Aorta (tissue), 4 donors: ENCODE results near the gene CCDC57. TPM values are rescaled to one million over a fixed set of nuclear protein-coding genes. Genes with fewer than 3 reads are reported as not detected.

Experiments used
- microRNA-seq, 2 donors: library from miRNA; unstranded; fragments of <30 nt; microRNA quantifications; one replicate each; pipeline ENCODE4 v1.2.0, GENCODE V29; 2020
- polyA plus RNA-seq, 2 donors: library from polyadenylated mRNA; stranded (reverse); fragments of 200-250 nt; gene quantifications; one replicate each; pipeline ENCODE4 v1.2.3, GENCODE V29; 2013
- total RNA-seq, 2 donors: library from RNA; stranded (reverse); fragmentation: NEBNext Ultra II Directional; extraction: Animal tissue kit (Norgen Biotek cat#: 25700); gene quantifications; one replicate each; pipeline ENCODE4 v1.2.1, GENCODE V29; 2021
- donor health status: healthy with polysubstance abuse.
- donor health status: Bipolar disorder and iron deficiency.
- donor health status: DM: no; HTN: no; CAD: no.
- donor health status: DM: yes; HTN: yes; CAD: no.

Gene CCDC57
- total and polyA plus RNA-seq, 4 donors: 17.8 to 145 (median 42.3) TPM

Small RNAs within 50 kb of the gene (microRNA-seq; reads per million reads assigned to microRNA genes)
- gene MIR6787: 0 reads per million in 2 donors

Other genes with a start within 250 kb of the CCDC57 start
- 10 to 100 TPM; 30.3 to 30.5 TPM for gene ASPSCR1, start 235.2 kb downstream of the CCDC57 start, total RNA-seq
- 100 to 1,000 TPM in 1 of 2 donors, 10 to 100 TPM in 1; 15.0 to 108 TPM for gene ASPSCR1, start 235.2 kb downstream of the CCDC57 start, polyA plus RNA-seq
- 10 to 100 TPM; 31.0 to 33.2 TPM for gene CENPX, start 190.0 kb downstream of the CCDC57 start, total RNA-seq
- 100 to 1,000 TPM; 109 TPM for gene CENPX, start 190.0 kb downstream of the CCDC57 start, polyA plus RNA-seq
- gene LRRC45, start 189.5 kb downstream of the CCDC57 start, total RNA-seq: 1 to 10 TPM; 4.3 to 10.0 TPM
- 10 to 100 TPM in 1 of 2 donors, 1 to 10 TPM in 1; 3.1 to 20.1 TPM for gene LRRC45, start 189.5 kb downstream of the CCDC57 start, polyA plus RNA-seq
- under 1 TPM in 1 of 2 donors, not detected in 1; 0.57 TPM for gene RAC3, start 181.2 kb downstream of the CCDC57 start, total RNA-seq
- gene RAC3, start 181.2 kb downstream of the CCDC57 start, polyA plus RNA-seq: 1 to 10 TPM in 1 of 2 donors, under 1 TPM in 1; 0.63 to 2.8 TPM
- gene DCXR, start 175.1 kb downstream of the CCDC57 start, total RNA-seq: 10 to 100 TPM; 34.9 to 62.2 TPM
- gene DCXR, start 175.1 kb downstream of the CCDC57 start, polyA plus RNA-seq: 10 to 100 TPM; 80.1 to 81.0 TPM
- 10 to 100 TPM; 28.2 to 34.0 TPM for gene RFNG, start 161.0 kb downstream of the CCDC57 start, total RNA-seq
- gene RFNG, start 161.0 kb downstream of the CCDC57 start, polyA plus RNA-seq: 10 to 100 TPM; 28.3 to 73.0 TPM
- 10 to 100 TPM; 46.9 to 60.7 TPM for gene GPS1, start 160.9 kb downstream of the CCDC57 start, total RNA-seq
- gene GPS1, start 160.9 kb downstream of the CCDC57 start, polyA plus RNA-seq: 100 to 1,000 TPM in 1 of 2 donors, 10 to 100 TPM in 1; 47.6 to 171 TPM
- 10 to 100 TPM; 47.0 to 61.1 TPM for gene DUS1L, start 147.0 kb downstream of the CCDC57 start, total RNA-seq
- 100 to 1,000 TPM in 1 of 2 donors, 10 to 100 TPM in 1; 43.7 to 143 TPM for gene DUS1L, start 147.0 kb downstream of the CCDC57 start, polyA plus RNA-seq
- gene FASN, start 114.6 kb downstream of the CCDC57 start, total RNA-seq: 10 to 100 TPM; 42.2 to 64.0 TPM
- gene FASN, start 114.6 kb downstream of the CCDC57 start, polyA plus RNA-seq: 10 to 100 TPM in 1 of 2 donors, 1 to 10 TPM in 1; 4.3 to 10.4 TPM
- 10 to 100 TPM; 55.6 to 96.9 TPM for gene SLC16A3, start 16.2 kb upstream of the CCDC57 start, total RNA-seq
- gene SLC16A3, start 16.2 kb upstream of the CCDC57 start, polyA plus RNA-seq: 10 to 100 TPM in 1 of 2 donors, 1 to 10 TPM in 1; 7.6 to 20.3 TPM
- 100 to 1,000 TPM; 130 to 153 TPM for gene CSNK1D, start 60.9 kb upstream of the CCDC57 start, total RNA-seq
- gene CSNK1D, start 60.9 kb upstream of the CCDC57 start, polyA plus RNA-seq: 10 to 100 TPM; 39.9 to 73.4 TPM
- 1 to 10 TPM; 2.6 to 3.4 TPM for gene CD7, start 104.8 kb upstream of the CCDC57 start, total RNA-seq
- under 1 TPM; 0.33 to 0.75 TPM for gene CD7, start 104.8 kb upstream of the CCDC57 start, polyA plus RNA-seq
- gene SECTM1, start 120.9 kb upstream of the CCDC57 start, total RNA-seq: 10 to 100 TPM in 1 of 2 donors, 1 to 10 TPM in 1; 9.9 to 15.8 TPM
- 10 to 100 TPM in 1 of 2 donors, 1 to 10 TPM in 1; 4.5 to 22.5 TPM for gene SECTM1, start 120.9 kb upstream of the CCDC57 start, polyA plus RNA-seq
- gene TEX19, start 146.4 kb upstream of the CCDC57 start, total RNA-seq: not detected
- gene TEX19, start 146.4 kb upstream of the CCDC57 start, polyA plus RNA-seq: not detected
- gene UTS2R, start 158.9 kb upstream of the CCDC57 start, total RNA-seq: not detected
- not detected for gene UTS2R, start 158.9 kb upstream of the CCDC57 start, polyA plus RNA-seq
- gene HEXD, start 205.5 kb upstream of the CCDC57 start, total RNA-seq: 10 to 100 TPM; 14.8 to 34.7 TPM
- 100 to 1,000 TPM in 1 of 2 donors, 10 to 100 TPM in 1; 15.7 to 133 TPM for gene HEXD, start 205.5 kb upstream of the CCDC57 start, polyA plus RNA-seq
- gene OGFOD3, start 205.7 kb upstream of the CCDC57 start, total RNA-seq: 10 to 100 TPM; 17.5 to 22.2 TPM
- gene OGFOD3, start 205.7 kb upstream of the CCDC57 start, polyA plus RNA-seq: 10 to 100 TPM; 12.0 to 25.9 TPM
- gene CYBC1, start 237.9 kb upstream of the CCDC57 start, total RNA-seq: 100 to 1,000 TPM in 1 of 2 donors, 10 to 100 TPM in 1; 59.9 to 131 TPM
- gene CYBC1, start 237.9 kb upstream of the CCDC57 start, polyA plus RNA-seq: 10 to 100 TPM; 26.5 to 65.7 TPM
- 10 to 100 TPM; 45.9 to 76.0 TPM for gene NARF, start 245.9 kb upstream of the CCDC57 start, total RNA-seq
- gene NARF, start 245.9 kb upstream of the CCDC57 start, polyA plus RNA-seq: 100 to 1,000 TPM in 1 of 2 donors, 10 to 100 TPM in 1; 34.4 to 162 TPM